ENCODE results near the gene MEIOSIN. TPM values are rescaled to one million over a fixed set of nuclear protein-coding genes. Genes with fewer than 3 reads are reported as not detected.

The MEIOSIN gene
- total RNA-seq, 2 experiments from 2014 or later = not detected

DNA sequence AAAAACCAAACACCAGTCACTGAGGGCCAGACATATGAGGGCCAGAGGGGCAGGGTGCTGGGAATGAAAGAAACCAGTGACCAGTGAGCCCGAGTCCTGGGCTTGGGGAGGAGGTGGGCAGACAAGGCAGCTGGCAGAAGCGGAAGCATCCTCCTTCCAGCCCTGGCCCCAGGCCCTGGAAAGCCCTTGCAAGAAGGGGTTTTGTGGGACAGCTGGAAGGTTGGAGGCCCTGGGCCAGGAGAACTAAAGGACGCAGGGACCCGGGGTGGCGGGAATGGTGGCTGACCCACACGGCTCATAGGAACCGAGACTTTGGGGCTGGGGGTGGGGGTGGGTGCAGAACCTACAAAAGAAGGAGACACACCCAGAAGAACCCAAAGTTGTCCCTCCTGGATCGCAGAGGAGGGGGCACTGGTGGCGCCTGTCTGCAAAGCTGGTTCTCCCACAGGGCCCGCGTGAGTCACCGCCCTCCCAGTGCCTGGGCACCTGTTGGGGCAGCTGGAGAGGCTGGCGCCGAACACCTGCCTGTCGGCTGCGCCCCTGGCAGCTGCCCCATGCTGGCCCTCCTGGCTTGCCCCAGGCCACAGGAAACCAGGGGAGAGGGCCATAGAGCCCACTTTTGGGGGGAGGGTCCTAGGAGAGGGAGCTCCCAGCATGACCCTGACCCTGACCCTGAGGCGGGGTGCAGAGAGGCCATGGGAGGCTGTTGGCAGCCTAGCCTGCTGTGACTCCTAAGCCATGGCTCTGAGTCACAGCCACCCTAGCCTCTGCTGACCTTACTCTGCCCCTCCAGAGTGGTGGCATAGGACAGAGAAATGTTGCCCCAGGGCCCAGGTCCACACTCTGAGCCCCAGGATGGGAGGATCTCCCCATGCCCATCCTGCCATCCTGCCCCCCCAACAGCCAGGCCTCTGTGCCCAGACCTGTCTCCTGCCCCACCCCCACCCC lies 48.2 kb downstream of the MEIOSIN start:
- peaks cover 13% of the 10 kb centered on the region; the same call in 1 of the 2 replicates for H3K36me3 ChIP-seq (ENCODE audit: insufficient read depth, low read length)
- H3K79me2 ChIP-seq (ENCODE audit: insufficient read depth, low read depth, low read length) = no peaks in the 10 kb centered on the region
- no peak overlapping the region for H3K4me3 ChIP-seq (ENCODE audit: low read depth, low read length, poor library complexity, severe bottlenecking)
- POLR2A ChIA-PET = no interaction called here
- no peak for DNase-seq (ENCODE audit: low spot score)
- H4K20me1 ChIP-seq (ENCODE audit: insufficient read depth, low read length) = no peaks in the 10 kb centered on the region; the same call in 1 of the 2 replicates
- no peaks in the 10 kb centered on the region for H3K9me2 ChIP-seq (ENCODE audit: insufficient read depth, low read length)
- H3K27ac ChIP-seq (ENCODE audit: low read depth, low read length, poor library complexity, severe bottlenecking) = no peak overlapping the region
- no peak overlapping the region for H2AFZ ChIP-seq (ENCODE audit: low read length)
- no peaks in the 10 kb centered on the region for H3K9me3 ChIP-seq (ENCODE audit: low read length)
- intact Hi-C loops (cut with micrococcal nuclease; ENCODE audit: unreplicated experiment) = no loop called here
- CTCF ChIA-PET (ENCODE audit: unreplicated experiment) = no interaction called here
- H3K4me2 ChIP-seq (ENCODE audit: low read length) = no peak overlapping the region
- BruUV-seq (replicated peaks) = no TSS peak
- no peak for TF ChIP-seq EZH2phosphoT487 (IDR thresholded peaks at IDR 0.05; ENCODE audit: borderline replicate concordance, low read depth, low read length)
- TF ChIP-seq, protein P1, sequence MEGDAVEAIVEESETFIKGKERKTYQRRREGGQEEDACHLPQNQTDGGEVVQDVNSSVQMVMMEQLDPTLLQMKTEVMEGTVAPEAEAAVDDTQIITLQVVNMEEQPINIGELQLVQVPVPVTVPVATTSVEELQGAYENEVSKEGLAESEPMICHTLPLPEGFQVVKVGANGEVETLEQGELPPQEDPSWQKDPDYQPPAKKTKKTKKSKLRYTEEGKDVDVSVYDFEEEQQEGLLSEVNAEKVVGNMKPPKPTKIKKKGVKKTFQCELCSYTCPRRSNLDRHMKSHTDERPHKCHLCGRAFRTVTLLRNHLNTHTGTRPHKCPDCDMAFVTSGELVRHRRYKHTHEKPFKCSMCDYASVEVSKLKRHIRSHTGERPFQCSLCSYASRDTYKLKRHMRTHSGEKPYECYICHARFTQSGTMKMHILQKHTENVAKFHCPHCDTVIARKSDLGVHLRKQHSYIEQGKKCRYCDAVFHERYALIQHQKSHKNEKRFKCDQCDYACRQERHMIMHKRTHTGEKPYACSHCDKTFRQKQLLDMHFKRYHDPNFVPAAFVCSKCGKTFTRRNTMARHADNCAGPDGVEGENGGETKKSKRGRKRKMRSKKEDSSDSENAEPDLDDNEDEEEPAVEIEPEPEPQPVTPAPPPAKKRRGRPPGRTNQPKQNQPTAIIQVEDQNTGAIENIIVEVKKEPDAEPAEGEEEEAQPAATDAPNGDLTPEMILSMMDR (conservative IDR thresholded peaks at IDR 0.05; ENCODE audit: low read length) = no peak
- peaks cover 12% of the 10 kb centered on the region for H3K4me1 ChIP-seq (ENCODE audit: insufficient read depth, low read length, poor library complexity, severe bottlenecking)

DNA sequence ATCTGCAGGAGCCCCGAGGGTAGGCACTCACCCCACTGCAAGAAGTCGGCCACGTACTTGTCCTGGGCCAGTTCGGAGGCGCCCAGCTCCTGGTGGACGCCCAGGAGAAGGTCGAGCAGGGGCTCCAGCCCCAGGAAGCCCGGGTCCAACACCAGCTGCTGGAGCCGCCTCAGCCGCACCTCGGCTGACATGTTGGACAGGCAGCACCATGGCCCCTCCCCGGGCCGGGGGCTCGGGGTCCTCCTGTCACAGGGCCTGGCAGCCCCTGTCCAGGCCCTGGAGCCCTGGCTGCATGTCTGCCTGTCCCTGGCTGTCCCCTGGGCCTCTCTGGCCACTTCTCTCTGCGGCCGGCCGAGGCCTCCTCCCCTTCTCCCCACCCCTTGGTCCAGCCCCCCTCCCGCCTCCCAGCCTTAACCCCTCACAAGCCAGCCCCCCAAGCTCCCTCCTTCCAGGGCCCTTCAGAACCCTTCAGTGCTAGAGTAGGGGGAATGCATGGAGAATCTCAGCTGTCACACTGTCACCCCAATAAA lies 49.0 kb downstream of the MEIOSIN start, which contains the start of gene DMPK:
Gene DMPK, minus strand, starts transcription at position 329 of the 530 bp plus-strand sequence. Its CDS starts 138 bp downstream, at position 191.
- Histone ChIP-seq H3K27ac (ENCODE audit: low read depth, low read length, poor library complexity, severe bottlenecking) (no peak within 1 kb of the TSS), H3K36me3 (ENCODE audit: insufficient read depth, low read length) (peaks cover 16% of the 10 kb centered on the region; the same call in 1 of the 2 replicates), H3K9me2 (ENCODE audit: insufficient read depth, low read length) (no peaks in the 10 kb centered on the region), H4K20me1 (ENCODE audit: insufficient read depth, low read length) (no peaks in the 10 kb centered on the region; the same call in 1 of the 2 replicates), H3K4me1 (ENCODE audit: insufficient read depth, low read length, poor library complexity, severe bottlenecking) (peaks cover 12% of the 10 kb centered on the region), H3K4me3 (ENCODE audit: low read depth, low read length, poor library complexity, severe bottlenecking) (no peak within 1 kb of the TSS), H2AFZ (ENCODE audit: low read length) (no peak within 1 kb of the TSS), H3K9me3 (ENCODE audit: low read length) (no peaks in the 10 kb centered on the region), H3K4me2 (ENCODE audit: low read length) (no peak within 1 kb of the TSS), H3K79me2 (ENCODE audit: insufficient read depth, low read depth, low read length) (no peaks in the 10 kb centered on the region)
- no peak for TF ChIP-seq EZH2phosphoT487 (IDR thresholded peaks at IDR 0.05; ENCODE audit: borderline replicate concordance, low read depth, low read length)
- TF ChIP-seq, protein P1 (conservative IDR thresholded peaks at IDR 0.05; ENCODE audit: low read length) = no peak
- no TSS peak for BruUV-seq (replicated peaks)
- intact Hi-C loops (cut with micrococcal nuclease; ENCODE audit: unreplicated experiment) = no loop called here
- ChIA-PET CTCF (ENCODE audit: unreplicated experiment) (no interaction called here), POLR2A (interaction anchor here (0.6 kb wide), 1 partner anchor 822 kb away, joined by 3 read pairs; no protein-coding TSS in a partner anchor)
- DNase-seq (ENCODE audit: low spot score) = no peak

All from OCI-LY7 (cell line).